Glutamatergic neuron (in vitro differentiated cells): ENCODE measurements around the gene C17orf113. TPM values are rescaled to one million over a fixed set of nuclear protein-coding genes. Genes with fewer than 3 reads are reported as not detected.

ENCODE experiments used
- DNase-seq: peaks from one replicate; pipeline ENCODE4 v3.0.0; 2022
- H3K27ac Mint-ChIP-seq: one replicate; pipeline ENCODE4 v1.8.0; 2020; ENCODE audit warnings: mild to moderate bottlenecking, mixed read lengths, inconsistent platforms; ENCODE audit not compliant: unreplicated experiment
- H3K27me3 Mint-ChIP-seq: one replicate; pipeline ENCODE4 v1.8.0; 2020; ENCODE audit warnings: mild to moderate bottlenecking, moderate library complexity, mixed read lengths, inconsistent platforms; ENCODE audit not compliant: unreplicated experiment
- H3K36me3 Mint-ChIP-seq: one replicate; pipeline ENCODE4 v1.8.0; 2020; ENCODE audit warnings: mild to moderate bottlenecking, mixed read lengths, inconsistent platforms; ENCODE audit not compliant: unreplicated experiment
- H3K4me1 Mint-ChIP-seq: one replicate; pipeline ENCODE4 v1.8.0; 2020; ENCODE audit warnings: mild to moderate bottlenecking, low read depth, mixed read lengths, inconsistent platforms; ENCODE audit not compliant: unreplicated experiment
- H3K4me3 Mint-ChIP-seq: one replicate; pipeline ENCODE4 v1.8.0; 2020; ENCODE audit warnings: mild to moderate bottlenecking, mixed read lengths, inconsistent platforms; ENCODE audit not compliant: unreplicated experiment
- H3K9me3 Mint-ChIP-seq: one replicate; pipeline ENCODE4 v1.8.0; 2020; ENCODE audit warnings: mild to moderate bottlenecking, moderate library complexity, mixed read lengths, inconsistent platforms; ENCODE audit not compliant: unreplicated experiment
- total RNA-seq: library from RNA; stranded (reverse); fragmentation: NEBNext Ultra II Directional; extraction: Animal tissue kit (Norgen Biotek cat#: 25700); gene quantifications from one replicate; pipeline ENCODE4 v1.2.1, GENCODE V29; 2021; ENCODE audit not compliant: unreplicated experiment
- TF ChIP-seq, protein P1 (sequence below): fragments of 200-600 bp; sonication (generic); IDR thresholded peaks from one replicate; pipeline ENCODE4 v1.5.0; 2021; ENCODE audit not compliant: partially characterized antibody, unreplicated experiment

The C17orf113 gene
- total RNA-seq, 1 donor from 2014 or later, result 2.4 TPM

- TF ChIP-seq, protein P1, sequence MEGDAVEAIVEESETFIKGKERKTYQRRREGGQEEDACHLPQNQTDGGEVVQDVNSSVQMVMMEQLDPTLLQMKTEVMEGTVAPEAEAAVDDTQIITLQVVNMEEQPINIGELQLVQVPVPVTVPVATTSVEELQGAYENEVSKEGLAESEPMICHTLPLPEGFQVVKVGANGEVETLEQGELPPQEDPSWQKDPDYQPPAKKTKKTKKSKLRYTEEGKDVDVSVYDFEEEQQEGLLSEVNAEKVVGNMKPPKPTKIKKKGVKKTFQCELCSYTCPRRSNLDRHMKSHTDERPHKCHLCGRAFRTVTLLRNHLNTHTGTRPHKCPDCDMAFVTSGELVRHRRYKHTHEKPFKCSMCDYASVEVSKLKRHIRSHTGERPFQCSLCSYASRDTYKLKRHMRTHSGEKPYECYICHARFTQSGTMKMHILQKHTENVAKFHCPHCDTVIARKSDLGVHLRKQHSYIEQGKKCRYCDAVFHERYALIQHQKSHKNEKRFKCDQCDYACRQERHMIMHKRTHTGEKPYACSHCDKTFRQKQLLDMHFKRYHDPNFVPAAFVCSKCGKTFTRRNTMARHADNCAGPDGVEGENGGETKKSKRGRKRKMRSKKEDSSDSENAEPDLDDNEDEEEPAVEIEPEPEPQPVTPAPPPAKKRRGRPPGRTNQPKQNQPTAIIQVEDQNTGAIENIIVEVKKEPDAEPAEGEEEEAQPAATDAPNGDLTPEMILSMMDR, result no peak
- peaks cover 2% of the 10 kb centered on the region for H3K27me3 Mint-ChIP-seq
- H3K36me3 Mint-ChIP-seq, result no peaks in the 10 kb centered on the region
- H3K4me1 Mint-ChIP-seq, result peaks cover 9% of the 10 kb centered on the region
- H3K9me3 Mint-ChIP-seq, result peaks cover 2% of the 10 kb centered on the region
- no peak overlapping the region for H3K4me3 Mint-ChIP-seq
- DNase-seq, result no peak
- no peak overlapping the region for H3K27ac Mint-ChIP-seq
Measured at GRCh38 chr17:42000413-42001133, 49.8 kb downstream of the C17orf113 start.

DNA sequence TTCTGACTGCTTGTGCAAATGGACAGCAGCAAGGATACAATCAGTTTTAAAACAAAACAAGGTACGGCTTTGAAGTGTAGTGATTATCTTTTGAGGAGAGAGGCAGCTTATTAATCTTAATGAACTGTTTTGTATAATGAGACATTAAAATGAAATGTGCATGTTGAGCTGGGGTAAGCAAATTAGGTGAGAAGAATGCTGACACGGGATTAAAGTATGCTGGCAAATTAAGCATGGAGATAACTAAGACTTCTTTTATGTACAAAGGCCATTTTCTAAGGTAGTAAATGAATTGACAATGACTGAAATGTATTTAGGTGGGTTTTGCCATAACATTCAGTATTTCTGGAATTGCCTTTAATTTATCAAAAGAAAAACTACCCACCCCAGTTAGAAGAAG, 51.9 kb downstream of the C17orf113 start:
- no peak for DNase-seq
- TF ChIP-seq, protein P1, result no peak
- Mint-ChIP-seq H3K36me3 (no peaks in the 10 kb centered on the region), H3K27ac (no peak overlapping the region), H3K27me3 (peaks cover 2% of the 10 kb centered on the region), H3K9me3 (peaks cover 2% of the 10 kb centered on the region), H3K4me1 (peaks cover 7% of the 10 kb centered on the region), H3K4me3 (no peak overlapping the region)

- Mint-ChIP-seq H3K36me3 (no peaks in the 10 kb centered on the region), H3K27ac (no peak overlapping the region), H3K4me1 (no peaks in the 10 kb centered on the region), H3K4me3 (no peak overlapping the region), H3K9me3 (no peaks in the 10 kb centered on the region), H3K27me3 (peaks cover 4% of the 10 kb centered on the region)
- DNase-seq, result no peak
- TF ChIP-seq, protein P1, result no peak
Measured at GRCh38 chr17:41996855-41997164, 53.6 kb downstream of the C17orf113 start.

DNA sequence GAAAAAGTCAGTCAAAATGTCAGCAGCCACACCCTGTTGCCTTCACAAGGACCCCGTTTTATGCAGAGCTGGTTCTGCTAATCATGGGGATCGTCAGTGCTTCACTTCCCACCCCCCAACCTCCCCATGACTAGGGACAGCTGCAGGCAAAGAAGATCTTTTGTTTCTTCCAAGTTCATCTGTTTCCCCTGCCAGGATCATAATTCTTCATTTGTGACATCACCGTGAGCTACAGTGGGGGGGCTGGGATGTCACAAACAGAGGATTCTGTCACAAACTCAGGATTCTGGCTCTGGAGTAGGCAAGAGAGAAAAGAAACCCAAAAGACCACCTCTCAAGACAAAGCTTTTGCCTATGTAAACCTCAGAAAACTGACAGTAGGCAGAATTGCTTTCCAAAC, 57.8 kb downstream of the C17orf113 start:
- TF ChIP-seq, protein P1, result no peak

DNA sequence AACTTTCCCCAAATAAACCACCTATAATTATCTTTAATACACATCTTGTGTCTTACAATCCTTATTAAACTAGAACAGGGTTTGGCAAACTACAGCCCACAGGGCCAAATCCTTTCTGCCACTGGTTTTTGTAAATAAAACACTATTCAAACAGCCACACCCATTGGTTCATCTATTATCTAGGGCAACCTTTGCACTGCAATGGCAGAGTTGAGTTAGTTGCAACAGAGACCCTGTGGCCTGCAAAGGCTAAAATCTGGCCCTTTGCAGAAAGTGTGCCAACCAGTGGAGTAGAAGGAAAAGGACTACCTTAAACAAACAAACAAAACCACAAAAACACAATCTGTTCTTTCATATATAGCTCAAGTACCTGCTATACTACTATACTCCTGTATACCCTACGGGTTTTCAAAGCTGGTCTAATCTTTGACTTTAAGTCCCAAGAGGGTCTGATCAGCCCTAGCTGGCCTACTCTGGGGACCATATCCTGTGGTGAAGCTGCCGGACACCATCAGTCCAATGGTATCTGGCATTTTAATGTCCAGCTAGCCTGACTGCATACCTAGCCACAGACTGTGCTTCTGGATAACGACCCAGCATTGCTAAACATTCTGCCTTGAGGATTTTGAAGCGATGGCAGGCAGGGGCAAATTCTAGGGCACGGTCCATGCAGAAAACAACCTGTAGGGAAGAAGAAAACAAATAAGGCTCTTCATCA, 60.5 kb downstream of the C17orf113 start:
- no peak for DNase-seq
- Mint-ChIP-seq H3K27me3 (peaks cover 6% of the 10 kb centered on the region), H3K36me3 (no peaks in the 10 kb centered on the region)

More for the DNA sequence above, 57.8 kb downstream of the C17orf113 start:
- H3K27me3 Mint-ChIP-seq, result peaks cover 6% of the 10 kb centered on the region
- no peaks in the 10 kb centered on the region for H3K36me3 Mint-ChIP-seq
- no peak for DNase-seq
- H3K9me3 Mint-ChIP-seq, result no peaks in the 10 kb centered on the region
- no peak overlapping the region for H3K4me3 Mint-ChIP-seq
- no peaks in the 10 kb centered on the region for H3K4me1 Mint-ChIP-seq
- H3K27ac Mint-ChIP-seq, result no peak overlapping the region

More for the DNA sequence above, 60.5 kb downstream of the C17orf113 start:
- Mint-ChIP-seq H3K4me1 (no peaks in the 10 kb centered on the region), H3K27ac (no peak overlapping the region), H3K4me3 (no peak overlapping the region), H3K9me3 (no peaks in the 10 kb centered on the region)
- TF ChIP-seq, protein P1, result no peak
